AG04450 (cell line): ENCODE results near the gene C14orf132. TPM values are rescaled to one million over a fixed set of nuclear protein-coding genes. Genes with fewer than 3 reads are reported as not detected.

Source experiments
- CTCF ChIA-PET: fragments of 300-600, 350-600 bp; formaldehyde crosslinking; extraction: SDS; loops from one replicate; lab custom pipeline; 2022; ENCODE audit warnings: antibody characterized with exemption, inconsistent platforms; lab: Charles Lee
- POLR2A ChIA-PET: fragments of 350-600 bp; formaldehyde crosslinking; extraction: SDS; loops from one replicate; lab custom pipeline; 2021; ENCODE audit warnings: antibody characterized with exemption, inconsistent platforms; lab: Yijun Ruan, JAX
- DNase-seq: peaks from one replicate; pipeline ENCODE4 v3.0.0-alpha.2; 2011; ENCODE audit warnings: low read depth, low spot score
- H3K27ac ChIP-seq: one replicate; pipeline ENCODE4 v1.5.1; 2012; ENCODE audit warnings: low read depth, low read length, control low read depth
- H3K27me3 ChIP-seq: one replicate; pipeline ENCODE4 v1.6.0; 2012; ENCODE audit warnings: low read length; ENCODE audit not compliant: control insufficient read depth, insufficient read depth
- H3K4me3 ChIP-seq: 2 replicates; pipeline ENCODE4 v1.5.1; 2011; ENCODE audit warnings: mild to moderate bottlenecking, low read depth, low read length, control low read depth
- H3K9me3 ChIP-seq: 2 replicates; pipeline ENCODE4 v1.5.1; 2012; ENCODE audit warnings: low read length; ENCODE audit not compliant: control insufficient read depth, insufficient read depth
- polyA plus RNA-seq: library from polyadenylated mRNA; depleted of rRNA; stranded (reverse); fragments of >200 nt; gene quantifications from 2 replicates; pipeline ENCODE4 v1.2.3, GENCODE V29; 2011
- TF ChIP-seq, protein P1 (sequence below): IDR thresholded peaks from 2 replicates; pipeline ENCODE4 v1.5.1; 2011; ENCODE audit warnings: low read depth, low read length, control low read depth, inconsistent platforms

Gene C14orf132
- polyA plus RNA-seq, 1 experiment: 42.0 TPM

DNA sequence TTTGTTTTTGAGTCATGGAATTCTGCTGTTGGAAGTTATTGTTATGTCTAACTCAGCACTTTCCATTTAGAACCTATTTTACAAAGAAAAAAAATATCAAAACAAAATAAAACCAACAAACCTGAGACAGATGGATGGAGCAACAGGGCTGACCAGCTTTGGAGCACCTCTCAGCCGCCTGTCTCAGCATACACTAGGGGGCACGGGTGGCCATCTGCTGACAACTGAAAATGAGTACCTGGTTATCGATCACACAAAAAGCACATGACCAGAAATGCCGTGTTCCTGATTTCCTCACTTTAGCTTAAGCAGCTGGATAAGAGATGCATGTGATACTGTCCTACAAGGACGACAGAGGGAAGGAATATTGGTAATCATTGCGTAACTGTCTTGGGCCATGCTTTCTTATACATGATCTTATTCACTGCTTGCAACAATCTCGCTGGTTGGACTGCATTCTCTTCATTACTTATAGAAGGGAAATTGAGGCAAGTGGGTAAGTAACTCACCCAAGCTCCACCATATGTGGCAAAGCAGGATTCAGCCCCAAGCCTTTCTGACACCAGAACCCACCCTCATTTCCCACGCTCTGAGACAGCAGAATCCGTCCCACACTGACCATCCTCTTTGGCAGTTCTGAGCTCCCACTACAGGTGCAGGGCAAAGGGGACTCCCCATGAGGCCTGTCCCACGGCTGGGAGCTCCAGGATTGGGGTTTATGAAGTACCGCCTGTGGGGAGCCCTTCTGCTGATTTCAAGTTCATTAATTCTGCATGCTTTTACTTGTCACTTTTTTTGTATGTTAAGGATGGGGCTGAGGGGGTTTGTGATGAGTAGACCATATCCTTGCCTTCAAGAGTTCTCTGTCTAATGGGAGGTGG, 43.5 kb downstream of the C14orf132 start:
- H3K27me3 ChIP-seq: no peaks in the 10 kb centered on the region
- CTCF ChIA-PET: interaction anchor here (0.9 kb wide), 1 partner anchor 194 kb away, joined by 3 read pairs; no protein-coding TSS in a partner anchor
- TF ChIP-seq, protein P1, sequence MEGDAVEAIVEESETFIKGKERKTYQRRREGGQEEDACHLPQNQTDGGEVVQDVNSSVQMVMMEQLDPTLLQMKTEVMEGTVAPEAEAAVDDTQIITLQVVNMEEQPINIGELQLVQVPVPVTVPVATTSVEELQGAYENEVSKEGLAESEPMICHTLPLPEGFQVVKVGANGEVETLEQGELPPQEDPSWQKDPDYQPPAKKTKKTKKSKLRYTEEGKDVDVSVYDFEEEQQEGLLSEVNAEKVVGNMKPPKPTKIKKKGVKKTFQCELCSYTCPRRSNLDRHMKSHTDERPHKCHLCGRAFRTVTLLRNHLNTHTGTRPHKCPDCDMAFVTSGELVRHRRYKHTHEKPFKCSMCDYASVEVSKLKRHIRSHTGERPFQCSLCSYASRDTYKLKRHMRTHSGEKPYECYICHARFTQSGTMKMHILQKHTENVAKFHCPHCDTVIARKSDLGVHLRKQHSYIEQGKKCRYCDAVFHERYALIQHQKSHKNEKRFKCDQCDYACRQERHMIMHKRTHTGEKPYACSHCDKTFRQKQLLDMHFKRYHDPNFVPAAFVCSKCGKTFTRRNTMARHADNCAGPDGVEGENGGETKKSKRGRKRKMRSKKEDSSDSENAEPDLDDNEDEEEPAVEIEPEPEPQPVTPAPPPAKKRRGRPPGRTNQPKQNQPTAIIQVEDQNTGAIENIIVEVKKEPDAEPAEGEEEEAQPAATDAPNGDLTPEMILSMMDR: no peak
- no peak for DNase-seq
- H3K9me3 ChIP-seq: no peaks in the 10 kb centered on the region; the same call in 1 of the 2 replicates
- POLR2A ChIA-PET: interaction anchor here (0.6 kb wide), 1 partner anchor 13 kb away, joined by 3 read pairs; no protein-coding TSS in a partner anchor
- no peak overlapping the region for H3K4me3 ChIP-seq
- no peak overlapping the region for H3K27ac ChIP-seq

DNA sequence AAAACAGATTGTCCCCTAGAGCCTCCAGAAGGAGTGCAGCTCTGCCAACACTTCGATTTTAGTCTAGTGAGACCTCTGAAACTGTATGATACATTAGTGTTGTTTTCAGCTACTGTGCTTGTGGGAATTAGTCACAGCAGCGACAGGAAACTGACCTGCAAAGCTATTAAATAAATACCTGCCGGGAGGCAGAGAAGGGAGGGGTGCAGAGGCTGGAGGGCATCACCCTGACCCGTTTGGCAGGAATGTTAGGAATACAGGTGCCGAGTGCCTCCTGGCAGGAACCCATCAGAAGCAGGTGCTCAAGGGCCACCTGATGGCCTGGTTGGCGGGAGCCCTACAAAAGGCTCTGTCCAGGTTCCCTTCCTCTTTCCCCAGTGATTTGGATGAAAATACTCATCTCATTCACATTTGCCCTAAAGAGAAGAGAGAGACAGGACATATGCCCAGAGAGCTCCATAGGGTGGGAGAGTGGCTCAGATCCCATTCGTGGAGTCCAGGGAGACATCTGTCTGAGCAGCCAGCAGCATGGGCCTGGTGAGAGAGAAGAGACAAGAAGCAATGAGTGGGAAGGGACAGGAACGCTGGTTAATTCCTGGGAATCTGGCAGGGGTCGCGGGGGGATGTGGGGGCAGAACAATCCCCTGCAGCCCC, 44.6 kb downstream of the C14orf132 start:
- CTCF ChIA-PET: no interaction called here
- no peaks in the 10 kb centered on the region for H3K27me3 ChIP-seq
- no peaks in the 10 kb centered on the region; the same call in 1 of the 2 replicates for H3K9me3 ChIP-seq
- DNase-seq: no peak
- no peak overlapping the region for H3K27ac ChIP-seq
- POLR2A ChIA-PET: no interaction called here
- H3K4me3 ChIP-seq: no peak overlapping the region
- TF ChIP-seq, protein P1: no peak

DNA sequence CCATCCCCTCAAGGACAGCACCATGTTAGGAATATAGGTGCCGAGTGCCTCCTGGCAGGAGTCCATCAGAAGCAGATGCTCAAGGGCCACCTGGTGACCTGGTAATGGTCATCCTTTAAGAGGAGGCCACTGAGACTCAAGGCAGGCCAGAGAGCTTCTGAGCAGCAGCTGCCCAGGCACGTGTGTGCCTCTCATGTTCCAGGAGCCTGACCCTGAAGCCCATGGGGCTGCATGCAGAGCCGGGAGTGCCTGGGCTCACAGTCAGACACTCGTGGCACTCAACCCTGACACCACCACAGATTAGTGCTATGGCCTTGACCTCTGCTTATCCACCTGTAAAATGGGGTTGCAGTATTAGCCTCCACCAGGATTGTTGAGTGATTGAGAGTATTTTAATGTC, 45.6 kb downstream of the C14orf132 start:
- no peak for DNase-seq
- H3K4me3 ChIP-seq: no peak overlapping the region
- no peaks in the 10 kb centered on the region for H3K27me3 ChIP-seq
- TF ChIP-seq, protein P1: no peak
- H3K9me3 ChIP-seq: no peaks in the 10 kb centered on the region; the same call in 1 of the 2 replicates
- H3K27ac ChIP-seq: peak overlapping the region; percentile 31
- ChIA-PET POLR2A (no interaction called here), CTCF (no interaction called here)

DNA sequence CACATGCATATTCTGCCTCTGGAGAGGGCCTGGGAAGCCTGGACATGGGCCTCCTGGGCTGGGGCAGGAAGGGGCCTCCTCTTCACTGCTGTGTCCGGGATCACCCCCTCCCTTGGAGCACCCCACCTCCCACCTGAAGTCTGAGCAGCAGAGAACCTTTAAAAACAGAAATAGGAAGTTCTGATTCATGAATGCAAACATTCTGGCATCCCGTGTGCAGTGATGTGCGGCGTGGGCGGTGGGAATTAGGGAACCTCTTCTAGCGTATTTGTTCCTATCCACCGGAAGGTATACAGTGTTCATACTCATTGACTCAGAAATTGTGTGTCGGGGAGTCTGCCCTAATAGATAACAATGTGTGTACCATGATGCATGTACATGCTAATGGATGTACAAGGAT, 46.2 kb downstream of the C14orf132 start:
- CTCF ChIA-PET: no interaction called here
- DNase-seq: no peak
- TF ChIP-seq, protein P1: no peak
- Histone ChIP-seq H3K4me3 (no peak overlapping the region), H3K27ac (no peak overlapping the region), H3K9me3 (no peaks in the 10 kb centered on the region; the same call in 1 of the 2 replicates), H3K27me3 (no peaks in the 10 kb centered on the region)
- POLR2A ChIA-PET: no interaction called here
